IMR-90 (cell line): ENCODE results near the gene WDR37. TPM values are rescaled to one million over a fixed set of nuclear protein-coding genes. Genes with fewer than 3 reads are reported as not detected.

Experiments used
- ATAC-seq: fragments of 200-7000 bp; cut with Tn5 transposase; 2 replicates; pipeline ENCODE4 v1.9.1; 2020; ENCODE audit warnings: low read depth, mild to moderate bottlenecking, moderate library complexity
- BruUV-seq: library from RNA; stranded (reverse); fragments of 400-500 nt; replicated peaks from 2 replicates; lab custom pipeline; 2021; lab: Mats Ljungman, UMichigan
- CTCF ChIA-PET: fragments of 300-600 bp; formaldehyde crosslinking; extraction: SDS; loops from one replicate; lab custom pipeline; 2021; ENCODE audit warnings: antibody characterized with exemption; lab: Yijun Ruan, JAX
- POLR2A ChIA-PET: fragments of 300-600 bp; sonication (Branson Sonifier 250); formaldehyde crosslinking; loops from one replicate; lab custom pipeline; 2022; ENCODE audit warnings: antibody characterized with exemption; ENCODE audit not compliant: unreplicated experiment; lab: Charles Lee
- DNase-seq: peaks from one replicate; pipeline ENCODE4 v3.0.0; 2013
- H2AFZ ChIP-seq: replicated peaks from 2 replicates; pipeline ENCODE3; 2013; ENCODE audit warnings: low read length, mild to moderate bottlenecking; ENCODE audit not compliant: poor library complexity
- H2AK5ac ChIP-seq: 2 replicates; pipeline ENCODE4 v1.6.1; 2013; ENCODE audit warnings: low read depth, low read length, inconsistent platforms
- H2AK9ac ChIP-seq: replicated peaks from 2 replicates; pipeline ENCODE3; 2013; ENCODE audit warnings: mild to moderate bottlenecking, low read depth, low read length, moderate library complexity; ENCODE audit not compliant: poor library complexity
- H2BK120ac ChIP-seq: 2 replicates; pipeline ENCODE4 v1.6.1; 2013; ENCODE audit warnings: low read depth, low read length, inconsistent platforms
- H2BK15ac ChIP-seq: 3 replicates; pipeline ENCODE4 v1.6.1; 2013; ENCODE audit warnings: low read depth, low read length, inconsistent platforms
- H2BK20ac ChIP-seq: 2 replicates; pipeline ENCODE4 v1.6.1; 2013; ENCODE audit warnings: low read depth, mild to moderate bottlenecking, inconsistent platforms, low read length, moderate library complexity
- H2BK5ac ChIP-seq: 2 replicates; pipeline ENCODE4 v1.6.1; 2013; ENCODE audit warnings: mild to moderate bottlenecking, low read depth, low read length, inconsistent platforms; ENCODE audit not compliant: poor library complexity, severe bottlenecking
- H3K14ac ChIP-seq: replicated peaks from 2 replicates; pipeline ENCODE4 v1.6.1; 2013; ENCODE audit warnings: low read depth, low read length, inconsistent platforms
- H3K18ac ChIP-seq: 2 replicates; pipeline ENCODE4 v1.6.1; 2013; ENCODE audit warnings: low read depth, low read length, control low read depth
- H3K23ac ChIP-seq: 2 replicates; pipeline ENCODE4 v1.6.1; 2013; ENCODE audit warnings: low read depth, low read length, inconsistent platforms
- H3K27ac ChIP-seq: 2 replicates; pipeline ENCODE4 v1.5.1; 2013; ENCODE audit warnings: mild to moderate bottlenecking, control low read depth, low read length; ENCODE audit not compliant: insufficient read depth
- H3K27me3 ChIP-seq: 2 replicates; pipeline ENCODE4 v1.6.1; 2013; ENCODE audit warnings: low read length; ENCODE audit not compliant: control insufficient read depth, insufficient read depth
- H3K36me3 ChIP-seq: 2 replicates; pipeline ENCODE4 v1.6.1; 2013; ENCODE audit warnings: low read length, mixed read lengths; ENCODE audit not compliant: control insufficient read depth, insufficient read depth
- H3K4ac ChIP-seq: 2 replicates; pipeline ENCODE4 v1.6.1; 2013; ENCODE audit warnings: low read depth, low read length, inconsistent platforms
- H3K4me1 ChIP-seq: 2 replicates; pipeline ENCODE4 v1.6.1; 2013; ENCODE audit warnings: low read length, mixed read lengths; ENCODE audit not compliant: control insufficient read depth, insufficient read depth
- H3K4me2 ChIP-seq: 2 replicates; pipeline ENCODE4 v1.6.1; 2013; ENCODE audit warnings: low read depth, mild to moderate bottlenecking, control low read depth, low read length, moderate library complexity
- H3K4me3 ChIP-seq: 2 replicates; pipeline ENCODE4 v1.5.1; 2013; ENCODE audit warnings: low read depth, mild to moderate bottlenecking, control low read depth, low read length, moderate library complexity; ENCODE audit not compliant: insufficient read depth
- H3K56ac ChIP-seq: 2 replicates; pipeline ENCODE4 v1.6.1; 2013; ENCODE audit warnings: low read length, inconsistent platforms; ENCODE audit not compliant: insufficient read depth; ENCODE audit errors: extremely low read depth
- H3K79me1 ChIP-seq, 2 experiments: 2 replicates each; pipeline ENCODE4 v1.6.1; 2013; ENCODE audit warnings: low read length in 2 of 2, inconsistent platforms in 1 of 2, low read depth in 1 of 2
- H3K9ac ChIP-seq: 2 replicates; pipeline ENCODE4 v1.6.1; 2013; ENCODE audit warnings: low read depth, low read length, control low read depth
- H3K9me1 ChIP-seq: 2 replicates; pipeline ENCODE4 v1.6.1; 2013; ENCODE audit warnings: low read length, inconsistent platforms; ENCODE audit not compliant: insufficient read depth
- H3K9me3 ChIP-seq: 2 replicates; pipeline ENCODE4 v1.6.1; 2013; ENCODE audit warnings: low read length; ENCODE audit not compliant: control insufficient read depth, insufficient read depth
- H4K20me1 ChIP-seq: 2 replicates; pipeline ENCODE4 v1.6.1; 2013; ENCODE audit warnings: low read length, inconsistent platforms; ENCODE audit not compliant: insufficient read depth
- H4K5ac ChIP-seq: 2 replicates; pipeline ENCODE4 v1.6.1; 2013; ENCODE audit warnings: mild to moderate bottlenecking, low read depth, low read length, control low read depth
- H4K8ac ChIP-seq, 2 experiments: 2 replicates each; pipeline ENCODE4 v1.6.1; 2013; ENCODE audit warnings: low read depth in 2 of 2, low read length in 2 of 2, control low read depth in 1 of 2, inconsistent platforms in 1 of 2
- H4K91ac ChIP-seq: 2 replicates; pipeline ENCODE4 v1.6.1; 2013; ENCODE audit warnings: low read depth, low read length, inconsistent platforms; ENCODE audit not compliant: insufficient read depth
- BHLHE40 ChIP-seq: fragments of 150-350 bp; IDR thresholded peaks from 2 replicates; pipeline ENCODE4 v1.6.1; 2016; ENCODE audit warnings: mild to moderate bottlenecking, low read depth, low read length
- CEBPB ChIP-seq: IDR thresholded peaks from 2 replicates; pipeline ENCODE4 v1.6.1; 2012; ENCODE audit warnings: low read depth, low read length, improper control_type of control experiment
- CHD1 ChIP-seq: IDR thresholded peaks from 2 replicates; pipeline ENCODE4 v1.6.1; 2012; ENCODE audit warnings: low read depth, low read length, improper control_type of control experiment
- CTCF ChIP-seq: conservative IDR thresholded peaks from 2 replicates; pipeline ENCODE4 v1.5.1; 2012; ENCODE audit warnings: mild to moderate bottlenecking, low read depth, low read length, improper control_type of control experiment
- ELK1 ChIP-seq: fragments of 150-350 bp; IDR thresholded peaks from 2 replicates; pipeline ENCODE4 v1.6.1; 2016; ENCODE audit warnings: low read depth, mild to moderate bottlenecking, low read length, moderate library complexity, borderline replicate concordance
- FOS ChIP-seq: fragments of 150-350 bp; IDR thresholded peaks from 2 replicates; pipeline ENCODE4 v1.6.1; 2016; ENCODE audit warnings: low read depth, low read length
- MAFK ChIP-seq: IDR thresholded peaks from 2 replicates; pipeline ENCODE4 v1.6.1; 2012; ENCODE audit warnings: low read depth, low read length, improper control_type of control experiment
- MXI1 ChIP-seq: IDR thresholded peaks from 2 replicates; pipeline ENCODE4 v1.6.1; 2012; ENCODE audit warnings: low read depth, mild to moderate bottlenecking, low read length, moderate library complexity, borderline replicate concordance
- NFE2L2 ChIP-seq: fragments of 150-350 bp; IDR thresholded peaks from 2 replicates; pipeline ENCODE4 v1.6.1; 2016; ENCODE audit warnings: low read depth, mild to moderate bottlenecking, low read length
- POLR2A ChIP-seq: IDR thresholded peaks from 2 replicates; pipeline ENCODE4 v1.6.1; 2012; ENCODE audit warnings: mild to moderate bottlenecking, low read depth, low read length
- RAD21 ChIP-seq: IDR thresholded peaks from 2 replicates; pipeline ENCODE4 v1.6.1; 2012; ENCODE audit warnings: low read length, improper control_type of control experiment
- RCOR1 ChIP-seq: IDR thresholded peaks from 2 replicates; pipeline ENCODE4 v1.6.1; 2012; ENCODE audit warnings: mild to moderate bottlenecking, low read length, improper control_type of control experiment; ENCODE audit not compliant: insufficient replicate concordance
- RFX5 ChIP-seq: IDR thresholded peaks from 2 replicates; pipeline ENCODE4 v1.8.0; 2012; ENCODE audit warnings: low read depth, mild to moderate bottlenecking, low read length, moderate library complexity
- SMC3 ChIP-seq: fragments of 150-350 bp; IDR thresholded peaks from 2 replicates; pipeline ENCODE4 v1.6.1; 2016; ENCODE audit warnings: low read depth, mild to moderate bottlenecking, antibody characterized with exemption, low read length, moderate library complexity
- USF2 ChIP-seq: fragments of 150-350 bp; IDR thresholded peaks from 2 replicates; pipeline ENCODE4 v1.6.1; 2017; ENCODE audit warnings: mild to moderate bottlenecking, antibody characterized with exemption, low read length, low read depth
- WGBS, 2 experiments: methylation state at CpG; one replicate each; pipeline versions ENCODE4 v1.1.5 to v1.1.7; 2013; ENCODE audit warnings: missing lambda C conversion rate in 2 of 2; ENCODE audit not compliant: insufficient read length in 1 of 2; ENCODE audit errors: extremely low coverage in 2 of 2; 5-methylcytosine and 5-hydroxymethylcytosine counted together
- dilution Hi-C: fragments of 300-500 bp; cut with HindIII; formaldehyde crosslinking; loops from one replicate; pipeline ENCODE4 v1.14.3; 2018; ENCODE audit warnings: low sequenced_read_pairs; ENCODE audit not compliant: unreplicated experiment
- in situ Hi-C: fragments of 300-500 bp; cut with MboI; formaldehyde crosslinking; loops from 3 replicates; pipeline ENCODE4 v1.14.3; 2019; ENCODE audit warnings: low sequenced_read_pairs, inconsistent platforms, mixed read lengths
- intact Hi-C: fragments of 100-400 bp; cut with micrococcal nuclease; formaldehyde crosslinking; loops from 2 replicates; pipeline ENCODE4 v1.10.0; 2022
- polyA plus RNA-seq, 3 experiments: library from polyadenylated mRNA; depleted of rRNA; stranded (reverse); fragments of >200 nt; gene quantifications; 2 replicates each; pipeline ENCODE4 v1.2.3, GENCODE V29; 2012; ENCODE audit warnings: low replicate concordance in 1 of 3
- total RNA-seq: library from RNA; depleted of rRNA; stranded (reverse); fragments of >200 nt; gene quantifications from 2 replicates; pipeline ENCODE4 v1.2.3, GENCODE V29; 2012

Gene WDR37
- total and polyA plus RNA-seq, 2 of the 4 experiments (the other 2 are of a cell fraction): 12.7 to 14.5 TPM

GRCh38 chr10:1151076-1152033, 95.2 kb downstream of the WDR37 start:
- no peak overlapping the region for H3K9ac ChIP-seq
- H2AK5ac ChIP-seq: no peak overlapping the region
- ATAC-seq (no peak), DNase-seq (peak; percentile 7)
- H4K20me1 ChIP-seq: no peaks in the 10 kb centered on the region
- no peak overlapping the region for H3K4me3 ChIP-seq
- no peaks in the 10 kb centered on the region for H3K4me1 ChIP-seq
- H3K56ac ChIP-seq: no peak overlapping the region
- H3K4ac ChIP-seq: no peak overlapping the region
- H3K9me1 ChIP-seq: no peaks in the 10 kb centered on the region
- intact Hi-C loops (no loop called here), in situ Hi-C loops (no loop called here), dilution Hi-C loops (no loop called here)
- no peaks in the 10 kb centered on the region for H3K79me1 ChIP-seq
- H3K36me3 ChIP-seq: no peaks in the 10 kb centered on the region
- H4K5ac ChIP-seq: no peak overlapping the region
- BruUV-seq: no TSS peak
- ChIA-PET POLR2A (no interaction called here), CTCF (no interaction called here)
- H3K27me3 ChIP-seq: peaks cover 5% of the 10 kb centered on the region; the same call in 1 of the 2 replicates
- H2AFZ ChIP-seq: no peak overlapping the region
- no peak overlapping the region for H2BK5ac ChIP-seq
- no peak overlapping the region for H3K4me2 ChIP-seq
- peaks cover 4% of the 10 kb centered on the region; the same call in 1 of the 2 replicates for H3K9me3 ChIP-seq
- H2BK15ac ChIP-seq: no peak overlapping the region
- no peak overlapping the region for H3K14ac ChIP-seq
- WGBS, 2 experiments: no CpG with 5 or more reads among the region's 15 CpGs
- H2BK120ac ChIP-seq: no peak overlapping the region
- no peak overlapping the region for H2AK9ac ChIP-seq
- H2BK20ac ChIP-seq: no peak overlapping the region
- no peak overlapping the region for H3K27ac ChIP-seq
- no peak overlapping the region for H4K91ac ChIP-seq
- H4K8ac ChIP-seq: no peak overlapping the region
- no peak overlapping the region for H3K18ac ChIP-seq
- H3K23ac ChIP-seq: no peak overlapping the region
- TF ChIP-seq NFE2L2: no peak
- no peak for TF ChIP-seq CTCF
- TF ChIP-seq ELK1: no peak
- TF ChIP-seq CHD1: no peak
- TF ChIP-seq SMC3: no peak
- no peak for TF ChIP-seq CEBPB
- no peak for TF ChIP-seq FOS
- no peak for TF ChIP-seq RCOR1
- TF ChIP-seq BHLHE40: no peak
- TF ChIP-seq USF2: no peak
- no peak for TF ChIP-seq POLR2A
- no peak for TF ChIP-seq MXI1
- TF ChIP-seq MAFK: no peak
- no peak for TF ChIP-seq RFX5
- no peak for TF ChIP-seq RAD21
